OCI-LY3 (cell line): ENCODE data around the gene APCS.

Experiments
- EZH2phosphoT487 ChIP-seq: fragments of 200-600 bp; shearing (Covaris generic); IDR thresholded peaks from 2 replicates; pipeline ENCODE4 v1.6.1; 2018; ENCODE audit warnings: antibody characterized with exemption, mixed run types, low read depth
- TF ChIP-seq, protein P1 (sequence below): fragments of 200-600, 300-600 bp; sonication (generic); IDR thresholded peaks from 2 replicates; pipeline ENCODE4 v1.5.1; 2014; ENCODE audit warnings: antibody characterized with exemption, low read length, low read depth

DNA sequence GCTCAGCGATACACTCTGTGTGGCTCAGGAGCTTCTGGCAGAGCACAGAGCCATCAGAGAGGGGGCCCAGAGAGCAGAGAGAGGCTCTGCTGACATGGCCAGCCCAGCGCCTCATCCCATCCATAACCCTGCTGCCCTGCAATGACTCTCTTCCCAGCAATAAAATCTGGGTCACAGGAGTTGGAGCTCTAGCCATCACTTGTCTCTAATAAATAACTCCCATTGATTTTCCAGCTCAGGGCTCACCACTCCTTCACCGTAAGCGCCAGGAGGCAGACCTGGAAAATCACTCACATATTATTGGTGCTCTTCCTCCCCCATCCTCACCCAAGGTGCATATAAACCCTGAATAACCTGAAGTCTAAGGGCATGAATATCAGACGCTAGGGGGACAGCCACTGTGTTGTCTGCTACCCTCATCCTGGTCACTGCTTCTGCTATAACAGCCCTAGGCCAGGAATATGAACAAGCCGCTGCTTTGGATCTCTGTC lies at the start of gene APCS:
- TF ChIP-seq, protein P1, sequence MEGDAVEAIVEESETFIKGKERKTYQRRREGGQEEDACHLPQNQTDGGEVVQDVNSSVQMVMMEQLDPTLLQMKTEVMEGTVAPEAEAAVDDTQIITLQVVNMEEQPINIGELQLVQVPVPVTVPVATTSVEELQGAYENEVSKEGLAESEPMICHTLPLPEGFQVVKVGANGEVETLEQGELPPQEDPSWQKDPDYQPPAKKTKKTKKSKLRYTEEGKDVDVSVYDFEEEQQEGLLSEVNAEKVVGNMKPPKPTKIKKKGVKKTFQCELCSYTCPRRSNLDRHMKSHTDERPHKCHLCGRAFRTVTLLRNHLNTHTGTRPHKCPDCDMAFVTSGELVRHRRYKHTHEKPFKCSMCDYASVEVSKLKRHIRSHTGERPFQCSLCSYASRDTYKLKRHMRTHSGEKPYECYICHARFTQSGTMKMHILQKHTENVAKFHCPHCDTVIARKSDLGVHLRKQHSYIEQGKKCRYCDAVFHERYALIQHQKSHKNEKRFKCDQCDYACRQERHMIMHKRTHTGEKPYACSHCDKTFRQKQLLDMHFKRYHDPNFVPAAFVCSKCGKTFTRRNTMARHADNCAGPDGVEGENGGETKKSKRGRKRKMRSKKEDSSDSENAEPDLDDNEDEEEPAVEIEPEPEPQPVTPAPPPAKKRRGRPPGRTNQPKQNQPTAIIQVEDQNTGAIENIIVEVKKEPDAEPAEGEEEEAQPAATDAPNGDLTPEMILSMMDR: no peak
- no peak for TF ChIP-seq EZH2phosphoT487
